Uterus (tissue), 2 donors: ENCODE results near the gene ERMN.

Experiments used
- CTCF ChIP-seq, 4 experiments: fragments of 200-600 bp in 2 of 4; fragments of 450-650 bp in 2 of 4; sonication (generic) in 2 of 4; IDR thresholded peaks; one replicate each; pipeline ENCODE4 v1.5.1; 2016 to 2019; ENCODE audit warnings: antibody characterized with exemption in 4 of 4, mild to moderate bottlenecking in 2 of 4, moderate library complexity in 1 of 4
- POLR2A ChIP-seq, 2 donors: fragments of 450-650 bp; IDR thresholded peaks; one replicate each; pipeline ENCODE4 v1.6.1; 2016; ENCODE audit warnings: antibody characterized with exemption in 2 of 2, mild to moderate bottlenecking in 1 of 2, moderate library complexity in 1 of 2

DNA sequence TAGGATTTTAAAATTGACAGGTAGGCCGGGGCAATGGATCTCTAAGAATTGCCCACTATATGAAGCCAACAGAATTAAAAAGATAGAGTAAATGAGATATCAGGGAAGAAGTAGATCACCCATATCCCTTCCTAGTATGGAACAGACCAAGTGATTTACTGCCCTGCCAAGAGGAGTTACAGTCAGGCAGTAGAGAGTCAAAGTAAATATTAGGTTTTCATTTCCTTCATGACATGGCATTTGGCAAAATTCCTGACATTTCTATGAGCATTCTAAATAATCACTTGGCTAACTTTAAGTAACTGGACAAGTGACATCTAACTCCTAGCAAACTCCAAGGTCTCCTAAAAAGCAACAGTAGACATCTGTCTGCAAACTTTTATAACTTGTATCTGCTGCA, 34.6 kb downstream of the ERMN start:
- TF ChIP-seq CTCF (IDR thresholded peaks at IDR 0.05) (no peak), POLR2A (IDR thresholded peaks at IDR 0.05) (no peak)
